GM23338 (cell line): Measurements from ENCODE around the gene SIK2. TPM values are rescaled to one million over a fixed set of nuclear protein-coding genes. Genes with fewer than 3 reads are reported as not detected.

Experiments used
- CREB1 ChIP-seq: fragments of 250-450 bp; sonication (Bioruptor Pico); IDR thresholded peaks from 2 replicates; pipeline ENCODE4 v1.5.0; 2020; ENCODE audit warnings: low read depth, mild to moderate bottlenecking, moderate library complexity
- EZH2phosphoT487 ChIP-seq: fragments of 200-600 bp; sonication (generic); IDR thresholded peaks from one replicate; pipeline ENCODE4 v1.8.1; 2018; ENCODE audit warnings: antibody characterized with exemption; ENCODE audit not compliant: unreplicated experiment
- NANOG ChIP-seq: IDR thresholded peaks from 2 replicates; pipeline ENCODE4 v1.6.1; 2016; ENCODE audit warnings: antibody characterized with exemption, borderline replicate concordance
- POLR2AphosphoS5 ChIP-seq: IDR thresholded peaks from 2 replicates; pipeline ENCODE4 v1.6.1; 2016; ENCODE audit warnings: antibody characterized with exemption, low read depth
- polyA plus RNA-seq: library from polyadenylated mRNA; unstranded; fragments of >200 nt; fragmentation: Nextera tagmentation; extraction: Ambion mirVana; gene quantifications from 2 replicates; pipeline ENCODE4 v1.2.1, GENCODE V29; 2016
- total RNA-seq: library from RNA; depleted of rRNA; stranded (reverse); fragments of >200 nt; shearing (Covaris generic); gene quantifications from 2 replicates; pipeline ENCODE4 v1.2.3, GENCODE V29; 2014
- TF ChIP-seq, protein P1 (sequence below): fragments of 250-450 bp; sonication (Bioruptor Pico); IDR thresholded peaks from 2 replicates; pipeline ENCODE4 v1.5.0; 2020; ENCODE audit warnings: mild to moderate bottlenecking, moderate library complexity
- TF ChIP-seq, protein P2 (sequence below): IDR thresholded peaks from one replicate; pipeline ENCODE4 v1.6.1; 2018; ENCODE audit warnings: antibody characterized with exemption; ENCODE audit not compliant: unreplicated experiment
- TF ChIP-seq, protein P3 (sequence below), 2 experiments: fragments of 200-600 bp in 1 of 2; sonication (generic) in 1 of 2; conservative IDR thresholded peaks; 2 replicates each; pipeline versions ENCODE4 v1.5.1 to v1.6.1; 2016 to 2017; ENCODE audit warnings: antibody characterized with exemption in 2 of 2, low read depth in 2 of 2, mild to moderate bottlenecking in 2 of 2, moderate library complexity in 1 of 2

Gene SIK2
- total and polyA plus RNA-seq, 2 experiments from 2014 or later, result 2.3 to 6.7 TPM

DNA sequence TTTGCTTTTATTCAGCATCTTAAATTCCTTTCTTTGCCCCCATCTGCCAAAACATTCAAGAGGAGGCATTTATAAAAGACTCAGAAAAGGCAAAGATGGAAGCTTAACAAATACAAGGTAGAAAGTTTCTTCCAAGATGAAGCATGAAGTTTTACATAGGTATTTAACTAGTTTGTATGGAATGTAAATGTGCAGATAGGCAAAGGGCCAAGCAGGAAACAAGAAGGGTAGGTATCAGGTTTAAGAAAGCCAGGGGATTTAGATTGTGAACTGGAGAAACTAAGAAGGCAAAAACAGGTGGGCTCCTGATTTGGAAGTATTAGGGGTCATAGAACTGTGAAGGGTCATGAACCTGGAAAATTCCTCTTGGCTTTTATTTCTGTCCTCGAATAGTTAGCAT is 101.3 kb downstream of the SIK2 start (continued):
- TF ChIP-seq, protein P1, sequence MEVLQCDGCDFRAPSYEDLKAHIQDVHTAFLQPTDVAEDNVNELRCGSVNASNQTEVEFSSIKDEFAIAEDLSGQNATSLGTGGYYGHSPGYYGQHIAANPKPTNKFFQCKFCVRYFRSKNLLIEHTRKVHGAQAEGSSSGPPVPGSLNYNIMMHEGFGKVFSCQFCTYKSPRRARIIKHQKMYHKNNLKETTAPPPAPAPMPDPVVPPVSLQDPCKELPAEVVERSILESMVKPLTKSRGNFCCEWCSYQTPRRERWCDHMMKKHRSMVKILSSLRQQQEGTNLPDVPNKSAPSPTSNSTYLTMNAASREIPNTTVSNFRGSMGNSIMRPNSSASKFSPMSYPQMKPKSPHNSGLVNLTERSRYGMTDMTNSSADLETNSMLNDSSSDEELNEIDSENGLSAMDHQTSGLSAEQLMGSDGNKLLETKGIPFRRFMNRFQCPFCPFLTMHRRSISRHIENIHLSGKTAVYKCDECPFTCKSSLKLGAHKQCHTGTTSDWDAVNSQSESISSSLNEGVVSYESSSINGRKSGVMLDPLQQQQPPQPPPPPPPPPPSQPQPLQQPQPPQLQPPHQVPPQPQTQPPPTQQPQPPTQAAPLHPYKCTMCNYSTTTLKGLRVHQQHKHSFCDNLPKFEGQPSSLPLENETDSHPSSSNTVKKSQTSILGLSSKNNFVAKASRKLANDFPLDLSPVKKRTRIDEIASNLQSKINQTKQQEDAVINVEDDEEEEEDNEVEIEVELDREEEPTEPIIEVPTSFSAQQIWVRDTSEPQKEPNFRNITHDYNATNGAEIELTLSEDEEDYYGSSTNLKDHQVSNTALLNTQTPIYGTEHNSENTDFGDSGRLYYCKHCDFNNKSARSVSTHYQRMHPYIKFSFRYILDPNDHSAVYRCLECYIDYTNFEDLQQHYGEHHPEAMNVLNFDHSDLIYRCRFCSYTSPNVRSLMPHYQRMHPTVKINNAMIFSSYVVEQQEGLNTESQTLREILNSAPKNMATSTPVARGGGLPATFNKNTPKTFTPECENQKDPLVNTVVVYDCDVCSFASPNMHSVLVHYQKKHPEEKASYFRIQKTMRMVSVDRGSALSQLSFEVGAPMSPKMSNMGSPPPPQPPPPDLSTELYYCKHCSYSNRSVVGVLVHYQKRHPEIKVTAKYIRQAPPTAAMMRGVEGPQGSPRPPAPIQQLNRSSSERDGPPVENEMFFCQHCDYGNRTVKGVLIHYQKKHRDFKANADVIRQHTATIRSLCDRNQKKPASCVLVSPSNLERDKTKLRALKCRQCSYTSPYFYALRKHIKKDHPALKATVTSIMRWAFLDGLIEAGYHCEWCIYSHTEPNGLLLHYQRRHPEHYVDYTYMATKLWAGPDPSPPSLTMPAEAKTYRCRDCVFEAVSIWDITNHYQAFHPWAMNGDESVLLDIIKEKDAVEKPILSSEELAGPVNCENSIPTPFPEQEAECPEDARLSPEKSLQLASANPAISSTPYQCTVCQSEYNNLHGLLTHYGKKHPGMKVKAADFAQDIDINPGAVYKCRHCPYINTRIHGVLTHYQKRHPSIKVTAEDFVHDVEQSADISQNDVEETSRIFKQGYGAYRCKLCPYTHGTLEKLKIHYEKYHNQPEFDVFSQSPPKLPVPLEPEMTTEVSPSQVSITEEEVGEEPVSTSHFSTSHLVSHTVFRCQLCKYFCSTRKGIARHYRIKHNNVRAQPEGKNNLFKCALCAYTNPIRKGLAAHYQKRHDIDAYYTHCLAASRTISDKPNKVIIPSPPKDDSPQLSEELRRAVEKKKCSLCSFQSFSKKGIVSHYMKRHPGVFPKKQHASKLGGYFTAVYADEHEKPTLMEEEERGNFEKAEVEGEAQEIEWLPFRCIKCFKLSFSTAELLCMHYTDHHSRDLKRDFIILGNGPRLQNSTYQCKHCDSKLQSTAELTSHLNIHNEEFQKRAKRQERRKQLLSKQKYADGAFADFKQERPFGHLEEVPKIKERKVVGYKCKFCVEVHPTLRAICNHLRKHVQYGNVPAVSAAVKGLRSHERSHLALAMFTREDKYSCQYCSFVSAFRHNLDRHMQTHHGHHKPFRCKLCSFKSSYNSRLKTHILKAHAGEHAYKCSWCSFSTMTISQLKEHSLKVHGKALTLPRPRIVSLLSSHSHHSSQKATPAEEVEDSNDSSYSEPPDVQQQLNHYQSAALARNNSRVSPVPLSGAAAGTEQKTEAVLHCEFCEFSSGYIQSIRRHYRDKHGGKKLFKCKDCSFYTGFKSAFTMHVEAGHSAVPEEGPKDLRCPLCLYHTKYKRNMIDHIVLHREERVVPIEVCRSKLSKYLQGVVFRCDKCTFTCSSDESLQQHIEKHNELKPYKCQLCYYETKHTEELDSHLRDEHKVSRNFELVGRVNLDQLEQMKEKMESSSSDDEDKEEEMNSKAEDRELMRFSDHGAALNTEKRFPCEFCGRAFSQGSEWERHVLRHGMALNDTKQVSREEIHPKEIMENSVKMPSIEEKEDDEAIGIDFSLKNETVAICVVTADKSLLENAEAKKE (CRISPR knock-in tag), result no peak
- TF ChIP-seq NANOG (no peak), POLR2AphosphoS5 (no peak), EZH2phosphoT487 (no peak), CREB1 (CRISPR knock-in tag) (no peak)
- TF ChIP-seq, protein P2, sequence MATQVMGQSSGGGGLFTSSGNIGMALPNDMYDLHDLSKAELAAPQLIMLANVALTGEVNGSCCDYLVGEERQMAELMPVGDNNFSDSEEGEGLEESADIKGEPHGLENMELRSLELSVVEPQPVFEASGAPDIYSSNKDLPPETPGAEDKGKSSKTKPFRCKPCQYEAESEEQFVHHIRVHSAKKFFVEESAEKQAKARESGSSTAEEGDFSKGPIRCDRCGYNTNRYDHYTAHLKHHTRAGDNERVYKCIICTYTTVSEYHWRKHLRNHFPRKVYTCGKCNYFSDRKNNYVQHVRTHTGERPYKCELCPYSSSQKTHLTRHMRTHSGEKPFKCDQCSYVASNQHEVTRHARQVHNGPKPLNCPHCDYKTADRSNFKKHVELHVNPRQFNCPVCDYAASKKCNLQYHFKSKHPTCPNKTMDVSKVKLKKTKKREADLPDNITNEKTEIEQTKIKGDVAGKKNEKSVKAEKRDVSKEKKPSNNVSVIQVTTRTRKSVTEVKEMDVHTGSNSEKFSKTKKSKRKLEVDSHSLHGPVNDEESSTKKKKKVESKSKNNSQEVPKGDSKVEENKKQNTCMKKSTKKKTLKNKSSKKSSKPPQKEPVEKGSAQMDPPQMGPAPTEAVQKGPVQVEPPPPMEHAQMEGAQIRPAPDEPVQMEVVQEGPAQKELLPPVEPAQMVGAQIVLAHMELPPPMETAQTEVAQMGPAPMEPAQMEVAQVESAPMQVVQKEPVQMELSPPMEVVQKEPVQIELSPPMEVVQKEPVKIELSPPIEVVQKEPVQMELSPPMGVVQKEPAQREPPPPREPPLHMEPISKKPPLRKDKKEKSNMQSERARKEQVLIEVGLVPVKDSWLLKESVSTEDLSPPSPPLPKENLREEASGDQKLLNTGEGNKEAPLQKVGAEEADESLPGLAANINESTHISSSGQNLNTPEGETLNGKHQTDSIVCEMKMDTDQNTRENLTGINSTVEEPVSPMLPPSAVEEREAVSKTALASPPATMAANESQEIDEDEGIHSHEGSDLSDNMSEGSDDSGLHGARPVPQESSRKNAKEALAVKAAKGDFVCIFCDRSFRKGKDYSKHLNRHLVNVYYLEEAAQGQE, result no peak
- TF ChIP-seq, protein P3, sequence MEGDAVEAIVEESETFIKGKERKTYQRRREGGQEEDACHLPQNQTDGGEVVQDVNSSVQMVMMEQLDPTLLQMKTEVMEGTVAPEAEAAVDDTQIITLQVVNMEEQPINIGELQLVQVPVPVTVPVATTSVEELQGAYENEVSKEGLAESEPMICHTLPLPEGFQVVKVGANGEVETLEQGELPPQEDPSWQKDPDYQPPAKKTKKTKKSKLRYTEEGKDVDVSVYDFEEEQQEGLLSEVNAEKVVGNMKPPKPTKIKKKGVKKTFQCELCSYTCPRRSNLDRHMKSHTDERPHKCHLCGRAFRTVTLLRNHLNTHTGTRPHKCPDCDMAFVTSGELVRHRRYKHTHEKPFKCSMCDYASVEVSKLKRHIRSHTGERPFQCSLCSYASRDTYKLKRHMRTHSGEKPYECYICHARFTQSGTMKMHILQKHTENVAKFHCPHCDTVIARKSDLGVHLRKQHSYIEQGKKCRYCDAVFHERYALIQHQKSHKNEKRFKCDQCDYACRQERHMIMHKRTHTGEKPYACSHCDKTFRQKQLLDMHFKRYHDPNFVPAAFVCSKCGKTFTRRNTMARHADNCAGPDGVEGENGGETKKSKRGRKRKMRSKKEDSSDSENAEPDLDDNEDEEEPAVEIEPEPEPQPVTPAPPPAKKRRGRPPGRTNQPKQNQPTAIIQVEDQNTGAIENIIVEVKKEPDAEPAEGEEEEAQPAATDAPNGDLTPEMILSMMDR (conservative IDR thresholded peaks at IDR 0.05; ENCODE audit: low read depth in 2 of 2), result no peak
